Renal cortical epithelial cell (primary cell): ENCODE data around the gene HERPUD2. TPM values are rescaled to one million over a fixed set of nuclear protein-coding genes. Genes with fewer than 3 reads are reported as not detected.
"Not testable (repeated sequence)": the region's sequence is repeated elsewhere in the genome, so short reads cannot be mapped to it uniquely, and the experiment has no call there.

ENCODE experiments used
- DNase-seq: peaks from one replicate; pipeline ENCODE4 v3.0.0-alpha.2; 2011; ENCODE audit warnings: low read depth
- total RNA-seq: library from RNA; depleted of rRNA; stranded (reverse); fragments of >200 nt; gene quantifications from 2 replicates; pipeline ENCODE4 v1.2.3, GENCODE V29; 2014

HERPUD2 gene
- total RNA-seq, 1 donor from 2014 or later, result 40.0 TPM

DNA sequence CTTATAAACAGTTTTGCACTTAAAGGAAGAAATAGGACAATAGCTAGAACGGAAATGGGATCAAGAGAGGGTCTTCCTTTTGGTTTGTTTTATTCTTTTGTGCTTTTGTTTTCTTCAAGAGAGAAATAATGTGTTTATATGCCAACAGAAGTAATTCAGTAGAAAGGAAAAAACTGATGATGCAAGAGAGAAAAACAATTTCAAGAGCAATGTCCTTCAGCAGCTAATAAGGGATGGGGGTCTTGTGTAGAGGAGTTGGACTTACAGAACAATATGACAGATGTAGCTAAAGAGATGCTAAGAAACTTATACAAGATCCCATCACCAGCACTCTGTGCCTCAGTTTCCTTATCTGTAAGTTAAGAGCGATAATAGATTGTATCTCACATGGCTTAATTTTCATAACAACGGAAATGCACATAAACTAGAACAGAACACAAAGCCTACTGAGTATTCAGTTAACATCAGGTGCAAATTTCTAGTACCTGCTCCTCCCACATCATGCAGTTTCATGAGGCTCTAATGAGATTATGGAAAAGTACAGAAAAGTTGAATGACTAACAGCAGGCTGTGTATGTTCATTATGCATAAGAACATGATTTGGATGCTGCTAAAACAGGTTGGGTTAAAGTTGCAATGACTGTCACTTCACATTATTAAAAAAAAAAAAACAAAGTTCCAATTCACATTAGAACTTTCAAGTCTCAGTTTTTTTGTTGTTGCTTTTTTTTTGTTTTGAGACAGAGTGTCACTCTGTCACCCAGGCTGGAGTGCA, 17.2 kb downstream of the HERPUD2 start:
- no peak for DNase-seq

GRCh38 chr7:35676211-35676610, 18.7 kb downstream of the HERPUD2 start:
- DNase-seq, result no peak

DNA sequence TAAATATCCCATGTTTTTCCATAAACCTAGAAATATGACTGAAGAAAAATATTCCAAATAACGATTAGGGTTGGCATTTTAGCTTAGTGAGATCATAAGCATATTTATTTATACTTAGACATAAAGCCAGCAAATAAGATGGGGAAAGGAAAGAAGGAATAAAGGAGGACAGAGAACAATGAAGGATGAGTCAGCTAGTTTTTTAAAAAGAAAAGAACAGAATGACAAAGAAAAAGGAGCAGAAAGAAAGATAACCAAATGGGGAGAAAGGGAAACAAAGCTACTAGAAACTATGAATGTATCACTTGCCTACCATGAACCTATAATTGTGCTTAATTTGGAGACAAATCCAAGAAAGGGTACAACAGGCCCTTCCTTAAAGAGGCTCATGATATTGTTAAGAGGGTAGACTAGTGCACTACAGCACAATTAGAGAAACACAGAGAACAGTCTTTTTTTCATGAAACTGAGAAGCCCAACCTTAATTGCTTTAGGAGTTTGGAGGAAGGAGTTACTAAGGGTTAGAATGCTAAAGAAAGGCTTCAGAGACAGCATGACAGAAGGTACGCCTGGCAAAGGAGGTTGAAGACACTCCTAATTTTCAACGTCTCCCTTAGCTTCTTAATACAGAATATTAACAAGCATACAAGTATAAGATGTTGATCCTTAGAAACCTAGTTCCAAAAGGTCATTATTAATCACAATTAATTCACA, 23.9 kb downstream of the HERPUD2 start:
- DNase-seq, result no peak

DNA sequence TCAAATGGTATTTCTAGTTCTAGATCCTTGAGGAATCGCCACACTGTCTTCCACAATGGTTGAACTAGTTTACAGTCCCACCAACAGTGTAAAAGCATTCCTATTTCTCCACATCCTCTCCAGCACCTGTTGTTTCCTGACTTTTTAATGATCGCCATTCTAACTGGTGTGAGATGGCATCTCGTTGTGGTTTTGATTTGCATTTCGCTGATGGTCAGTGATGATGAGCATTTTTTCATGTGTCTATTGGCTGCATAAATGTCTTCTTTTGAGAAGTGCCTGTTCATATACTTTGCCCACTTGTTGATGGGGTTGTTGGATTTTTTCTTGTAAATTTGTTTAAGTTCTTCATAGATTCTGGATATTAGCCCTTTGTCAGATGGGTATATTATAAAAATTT, 34.5 kb downstream of the HERPUD2 start:
- DNase-seq, result not testable (repeated sequence)

- peak; percentile 90 for DNase-seq
Measured at GRCh38 chr7:35658606-35659201, 36.2 kb downstream of the HERPUD2 start.

GRCh38 chr7:35657125-35657524, 37.8 kb downstream of the HERPUD2 start:
- DNase-seq, result peak; percentile 40

DNA sequence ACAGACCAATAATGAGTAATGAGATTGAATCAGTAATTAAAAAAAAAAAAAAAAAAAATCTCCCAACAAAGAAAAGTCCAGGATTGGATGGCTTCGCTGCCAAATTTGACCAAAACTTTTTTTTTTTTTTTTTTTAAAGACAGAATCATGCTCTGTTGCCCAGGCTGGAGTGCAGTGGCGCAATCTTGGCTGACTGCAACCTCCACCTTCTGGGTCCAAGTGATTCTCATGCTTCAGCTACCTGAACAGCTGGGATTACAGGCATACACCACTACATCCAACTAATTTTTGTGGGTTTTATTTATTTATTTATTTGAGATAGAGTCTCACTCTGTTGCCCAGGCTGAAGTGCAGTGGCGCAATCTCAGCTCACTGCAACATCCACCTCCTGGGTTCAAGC, 40.4 kb downstream of the HERPUD2 start:
- not testable (repeated sequence) for DNase-seq

DNA sequence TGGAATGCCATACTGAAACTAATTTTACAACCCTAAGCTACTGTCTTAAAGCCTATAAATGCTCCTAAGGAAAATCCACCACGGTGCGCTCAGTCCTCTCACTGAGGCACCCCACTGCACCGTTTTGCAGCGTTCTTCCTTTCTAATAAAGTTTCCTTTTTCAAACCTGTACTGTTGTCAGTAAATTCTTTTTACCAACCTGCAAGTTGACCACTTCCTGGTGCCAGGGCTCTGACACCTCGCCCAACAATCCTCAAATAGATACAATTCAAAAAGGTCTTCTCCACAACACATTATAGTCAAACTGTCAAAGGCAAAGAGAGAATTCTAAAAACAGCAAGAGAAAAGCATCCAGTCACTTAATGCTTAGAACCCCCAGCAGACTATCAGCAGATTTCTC, 42.8 kb downstream of the HERPUD2 start:
- DNase-seq, result no peak

GRCh38 chr7:35650751-35651150, 44.2 kb downstream of the HERPUD2 start:
- no peak for DNase-seq

DNA sequence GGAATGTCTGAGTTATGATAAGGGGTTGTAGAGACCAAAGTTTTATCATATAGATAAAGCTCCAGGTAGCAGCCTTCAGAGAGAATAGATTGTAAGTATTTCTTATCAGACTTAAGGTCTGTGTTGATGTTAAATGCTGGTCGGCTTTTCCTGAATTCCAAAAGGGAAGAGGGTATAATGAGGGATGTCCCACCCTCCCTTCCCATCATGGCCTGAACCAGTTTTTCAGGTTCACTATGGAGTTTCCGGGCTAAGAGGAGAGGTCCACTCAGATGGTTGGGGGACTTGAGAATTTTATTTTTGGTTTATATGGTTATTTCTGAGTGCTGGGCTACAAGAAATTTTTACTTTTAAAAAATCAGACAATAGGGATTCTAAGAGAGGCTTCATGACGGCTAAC, 45.2 kb downstream of the HERPUD2 start:
- DNase-seq, result no peak

DNA sequence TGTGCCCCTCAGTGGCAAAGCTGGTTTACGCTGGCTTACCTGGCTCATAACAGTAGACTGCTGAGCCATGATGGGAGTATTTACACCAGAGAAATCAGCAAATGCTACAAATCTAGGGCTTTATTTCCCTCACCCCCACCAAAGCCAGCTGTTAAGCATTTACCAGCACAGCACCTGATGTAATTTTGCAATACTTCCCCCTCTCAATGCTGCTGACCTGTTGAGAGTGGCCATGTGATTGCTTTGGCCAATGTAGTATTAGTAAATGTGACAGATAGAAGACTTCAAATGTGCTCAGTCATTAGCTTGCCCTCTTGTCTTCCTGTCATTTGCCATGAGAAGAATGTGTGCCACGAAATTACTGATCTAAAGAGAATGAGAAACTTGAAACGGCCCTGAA, 46.6 kb downstream of the HERPUD2 start:
- DNase-seq, result peak; percentile 66

DNA sequence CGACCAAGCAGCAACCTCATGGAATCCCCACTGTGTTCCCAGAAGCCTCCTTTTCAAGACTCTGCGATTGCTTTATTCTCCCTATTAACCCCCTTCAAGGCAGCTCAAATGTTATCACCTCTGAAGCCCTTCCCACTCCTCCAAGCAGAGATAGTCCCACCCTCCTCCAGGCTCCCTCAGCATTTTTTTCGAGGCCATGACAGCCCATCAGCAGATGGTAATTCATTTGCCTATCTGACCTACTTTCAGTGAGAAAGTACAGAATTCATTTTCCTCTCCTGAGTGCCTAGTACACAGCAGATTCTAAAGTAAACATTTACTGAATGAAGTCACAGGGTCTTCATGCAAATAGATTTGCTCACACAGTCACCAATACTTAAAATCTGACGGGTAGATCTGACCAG, 47.8 kb downstream of the HERPUD2 start:
- DNase-seq, result peak; percentile 41

GRCh38 chr7:35646289-35647023, 48.5 kb downstream of the HERPUD2 start:
- no peak for DNase-seq

DNA sequence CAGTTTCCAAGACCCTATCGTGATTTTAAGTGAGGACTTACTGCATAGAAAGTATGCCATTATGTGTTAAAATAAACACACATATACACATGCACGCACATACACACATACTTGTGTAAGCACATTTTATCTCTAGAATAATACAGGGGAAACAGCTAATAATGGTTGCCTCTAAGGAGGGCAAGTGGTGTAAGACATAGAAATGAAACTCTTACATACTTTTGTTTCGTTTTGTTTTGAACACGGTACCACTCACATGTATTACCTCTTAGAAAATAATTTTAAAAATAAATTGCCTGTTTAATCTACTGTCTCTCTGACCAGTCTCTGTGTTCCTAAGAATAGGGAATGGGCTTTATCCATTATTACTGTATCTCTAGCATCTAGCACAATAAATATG, 49.2 kb downstream of the HERPUD2 start:
- DNase-seq, result no peak

GRCh38 chr7:35630024-35630972, 64.6 kb downstream of the HERPUD2 start:
- DNase-seq, result peak; percentile 66

DNA sequence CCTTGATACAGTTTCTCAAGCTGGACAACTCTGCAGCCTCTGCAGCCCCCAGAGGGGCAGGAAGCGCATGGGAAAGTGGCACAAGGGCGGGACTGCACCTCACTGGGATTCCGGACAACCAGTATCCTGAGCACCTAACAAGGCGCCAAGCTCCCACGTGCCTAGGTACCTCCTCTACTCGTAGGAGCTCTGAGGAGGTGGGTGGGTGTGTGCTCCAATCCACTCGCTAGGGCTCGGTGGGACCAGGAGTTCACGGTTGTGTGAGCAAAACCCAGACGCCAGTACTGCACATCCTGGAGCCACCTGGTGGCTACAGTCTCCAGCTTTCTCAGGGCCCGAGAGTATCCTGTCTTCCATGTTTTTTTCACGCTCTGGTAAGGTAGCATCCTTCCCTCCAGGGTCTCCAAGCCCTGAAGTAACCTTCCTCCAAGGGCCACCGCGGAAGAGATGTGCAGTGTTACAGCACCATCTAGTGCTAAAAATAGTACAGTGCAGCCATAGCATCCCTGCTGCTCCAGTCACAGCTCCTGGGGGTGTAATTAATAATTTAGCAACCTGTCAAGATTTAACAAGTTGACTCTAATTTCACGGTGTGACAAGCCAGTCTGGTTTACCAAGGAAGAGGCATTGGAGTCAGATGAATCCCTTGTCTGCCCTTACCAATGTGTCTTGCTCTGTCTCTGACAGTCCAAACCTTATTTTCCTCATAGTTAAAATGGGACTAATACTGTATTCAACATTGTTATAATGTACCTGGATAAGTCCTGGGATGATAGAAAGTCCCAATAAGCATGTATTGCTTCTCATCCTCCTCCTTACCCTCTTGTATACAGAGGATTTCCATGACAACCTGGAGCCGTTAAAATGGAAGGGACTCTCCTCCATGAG, 70.4 kb downstream of the HERPUD2 start:
- DNase-seq, result peak; percentile 32

DNA sequence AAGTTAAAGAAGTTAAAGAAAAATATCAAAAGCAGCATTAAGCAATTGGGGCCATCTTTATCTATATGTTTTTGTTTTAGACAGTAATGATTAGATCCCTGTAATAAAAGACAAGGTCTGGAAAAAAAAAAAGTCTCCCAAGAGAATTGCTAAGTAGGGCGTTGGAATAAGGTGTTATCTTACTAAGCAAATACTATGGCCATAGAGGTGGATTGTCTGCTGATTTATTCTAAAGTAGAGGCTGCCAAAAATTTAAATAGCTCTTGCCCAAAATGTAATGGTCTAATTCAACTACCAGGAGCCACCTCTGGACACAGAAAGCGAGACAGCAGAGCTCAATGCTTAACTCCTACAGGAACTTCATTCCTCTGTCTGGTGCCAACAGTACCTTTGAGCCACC, 71.6 kb downstream of the HERPUD2 start:
- no peak for DNase-seq

- no peak for DNase-seq
Measured at GRCh38 chr7:35619863-35620262, 75.1 kb downstream of the HERPUD2 start.

- DNase-seq, result no peak
Measured at GRCh38 chr7:35617041-35617440, 77.9 kb downstream of the HERPUD2 start.

- no peak for DNase-seq
Measured at GRCh38 chr7:35613150-35613549, 81.8 kb downstream of the HERPUD2 start.
